T47D (cell line): ENCODE results near the gene HOTAIR.

Experiments used
- DNase-seq, 2 experiments: peaks; one replicate each; pipeline versions ENCODE4 v3.0.0 to v3.0.0-alpha.2; 2011 to 2012; ENCODE audit warnings: low read depth in 1 of 2, low spot score in 1 of 2
- JUND ChIP-seq: IDR thresholded peaks from 2 replicates; pipeline ENCODE4 v1.6.1; 2012; ENCODE audit warnings: low read depth
- in situ Hi-C: cut with HindIII; loops from 2 replicates; pipeline ENCODE4 v1.10.0; 2016; ENCODE audit warnings: low sequenced_read_pairs, low pct_unique_long_range_greater_than_20kb

HOTAIR gene

DNA sequence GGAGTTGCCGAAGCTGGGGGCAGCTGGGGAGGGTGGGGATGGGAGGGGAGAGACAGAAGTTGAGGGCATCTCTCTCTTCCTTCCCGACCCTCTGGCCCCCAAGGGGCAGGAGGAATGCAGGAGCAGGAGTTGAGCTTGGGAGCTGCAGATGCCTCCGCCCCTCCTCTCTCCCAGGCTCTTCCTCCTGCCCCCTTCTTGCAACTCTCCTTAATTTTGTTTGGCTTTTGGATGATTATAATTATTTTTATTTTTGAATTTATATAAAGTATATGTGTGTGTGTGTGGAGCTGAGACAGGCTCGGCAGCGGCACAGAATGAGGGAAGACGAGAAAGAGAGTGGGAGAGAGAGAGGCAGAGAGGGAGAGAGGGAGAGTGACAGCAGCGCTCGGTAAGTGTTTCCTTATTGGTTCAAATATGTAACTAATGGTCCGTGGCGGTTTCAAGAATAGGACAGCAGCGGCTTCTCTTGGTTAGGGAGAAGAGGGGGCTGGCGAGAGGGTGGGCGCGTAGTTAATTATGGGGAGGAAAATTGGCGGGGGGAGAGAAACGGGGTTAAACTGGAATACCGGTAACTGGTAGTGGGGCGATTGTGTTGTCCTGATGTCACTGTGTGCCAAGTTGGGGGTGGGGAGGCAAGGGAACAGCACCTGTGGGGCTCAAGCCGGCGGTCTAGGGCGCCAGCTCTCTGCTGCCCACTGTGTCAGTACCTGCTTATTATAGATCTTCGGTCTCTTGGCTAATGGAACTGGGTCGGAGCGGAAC, 42.5 kb upstream of the HOTAIR start:
- in situ Hi-C loops = loop anchor here (25.0 kb wide), 1 partner anchor 170 kb away; the partner anchor contains the start of gene SMUG1
- peak in 1 of 2 experiments; percentile 78 for DNase-seq

DNA sequence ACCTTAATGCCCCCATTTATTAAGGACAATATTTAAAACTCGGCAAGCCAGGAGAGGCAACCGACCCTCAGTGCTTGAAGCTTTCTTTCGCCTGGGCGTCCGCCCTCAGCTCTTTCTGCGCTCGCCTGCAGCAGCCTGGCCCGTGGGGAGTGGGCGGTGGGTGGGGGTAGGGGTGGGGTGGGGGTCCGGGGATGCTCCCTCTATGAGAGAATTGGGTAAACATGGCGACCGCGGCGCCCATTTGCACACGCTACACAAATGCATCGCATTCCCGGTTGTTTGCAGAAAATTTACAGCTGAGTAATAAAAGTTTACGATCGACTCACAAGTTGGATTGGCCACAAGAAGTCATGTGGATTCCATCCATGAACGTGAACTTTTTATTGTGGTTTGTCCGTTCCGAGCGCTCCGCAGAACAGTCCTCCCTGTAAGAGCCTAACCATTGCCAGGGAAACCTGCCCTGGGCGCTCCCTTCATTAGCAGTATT, 41.8 kb upstream of the HOTAIR start:
- in situ Hi-C loops = loop anchor here (25.0 kb wide), 1 partner anchor 171 kb away; the partner anchor contains the start of gene SMUG1
- peak; percentile 86 to 98 for DNase-seq
- TF ChIP-seq JUND = no peak

More for the DNA sequence above, 42.5 kb upstream of the HOTAIR start:
- no peak for TF ChIP-seq JUND

DNA sequence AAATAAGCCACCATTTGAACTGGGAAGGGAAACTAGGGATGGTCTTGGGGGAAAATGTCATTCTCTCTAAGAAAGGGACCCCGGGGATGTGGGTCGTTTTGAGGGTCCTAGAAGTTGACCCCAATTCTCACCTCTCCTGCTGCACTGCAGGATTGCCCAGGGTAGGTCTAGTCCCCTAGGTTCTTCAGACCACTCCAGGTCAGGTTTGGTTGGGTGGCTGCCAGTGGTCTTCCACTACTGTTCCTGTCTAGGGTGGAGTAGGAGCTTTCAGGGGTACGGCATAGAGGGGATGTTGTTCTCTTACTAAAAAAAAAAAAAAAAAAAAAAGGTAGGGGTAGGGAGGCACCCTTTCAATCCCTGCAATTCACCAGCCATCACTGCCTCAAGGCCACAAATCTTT, 41.3 kb upstream of the HOTAIR start:
- DNase-seq = no peak
- in situ Hi-C loops = loop anchor here (25.0 kb wide), 1 partner anchor 171 kb away; the partner anchor contains the start of gene SMUG1
- TF ChIP-seq JUND = no peak

DNA sequence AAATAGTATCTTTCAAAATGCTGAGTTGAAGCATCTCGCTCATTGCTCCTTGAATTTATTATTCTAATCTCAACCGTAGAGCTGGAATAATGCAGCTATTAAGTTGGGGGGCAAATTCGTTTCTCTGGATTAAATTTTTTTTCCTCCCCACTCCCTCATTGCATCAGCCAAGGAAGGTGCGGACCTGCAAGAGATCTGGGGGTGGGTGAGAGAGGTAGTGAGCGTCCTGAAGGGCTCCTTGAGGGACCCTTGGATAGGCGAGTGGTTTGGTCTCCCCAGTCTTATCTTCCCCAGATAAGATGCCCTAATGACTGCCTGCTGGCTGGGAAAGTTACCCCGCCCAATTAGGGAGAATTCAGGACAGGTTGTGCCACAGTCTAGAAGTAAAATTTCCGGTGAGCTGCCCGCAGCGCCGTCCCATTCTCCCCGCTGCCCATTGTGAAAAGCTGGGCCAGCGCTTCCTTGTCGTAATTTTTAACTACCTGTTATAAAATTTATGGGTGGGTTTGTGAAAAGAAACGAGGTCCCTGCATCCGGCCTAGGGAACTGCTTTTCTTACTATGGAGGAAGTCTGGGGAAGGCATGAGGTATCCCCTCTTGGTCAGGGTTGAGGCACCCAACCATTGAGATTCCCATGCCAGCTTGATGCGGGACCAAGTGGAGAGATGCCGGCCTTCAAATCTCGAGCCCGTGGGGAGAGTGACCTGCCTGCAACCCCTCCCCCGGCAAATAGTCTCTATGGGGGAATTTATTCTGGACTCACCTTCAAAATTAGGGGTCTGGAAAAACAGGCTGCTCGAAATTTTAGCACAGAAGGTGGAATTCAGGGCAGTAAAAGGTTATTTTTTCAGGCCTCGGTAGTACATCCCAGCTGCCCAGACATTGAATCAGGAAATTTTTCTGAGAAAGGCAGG, 40.5 kb upstream of the HOTAIR start:
- TF ChIP-seq JUND = no peak
- no peak for DNase-seq
- in situ Hi-C loops = loop anchor here (25.0 kb wide), 1 partner anchor 172 kb away; the partner anchor contains the start of gene SMUG1

DNA sequence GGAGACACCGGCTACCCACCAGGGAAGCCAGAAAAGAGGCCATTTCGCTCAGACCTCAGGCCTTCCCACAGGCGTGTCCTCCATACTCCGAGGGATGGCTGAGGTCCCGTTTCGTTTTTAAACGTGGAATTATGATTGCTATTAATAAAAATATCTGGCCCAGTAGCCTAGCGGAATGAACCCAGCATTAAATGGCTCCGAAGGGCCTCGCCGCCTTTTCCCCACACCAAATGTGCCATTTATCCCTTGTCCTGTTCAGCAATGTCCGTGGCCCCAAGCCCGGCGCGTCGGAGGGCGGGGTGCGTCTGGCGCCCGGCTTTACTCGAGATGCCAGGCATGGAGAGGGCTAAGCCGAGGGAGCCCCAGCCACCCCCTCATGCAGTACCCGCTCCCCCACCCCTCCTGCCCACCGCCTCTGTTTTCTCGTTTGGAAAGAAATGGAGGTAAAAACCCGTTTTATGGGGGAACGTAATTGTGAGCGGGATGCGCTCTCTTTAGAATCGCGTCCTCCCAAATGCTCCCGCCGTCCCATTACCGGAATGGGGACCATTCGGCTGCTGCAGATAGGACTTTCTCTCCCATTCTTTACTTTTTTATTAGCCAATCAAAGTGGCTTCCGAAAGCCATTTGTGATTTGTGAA, 39.7 kb upstream of the HOTAIR start:
- DNase-seq = no peak
- TF ChIP-seq JUND = no peak
- in situ Hi-C loops = loop anchor here (25.0 kb wide), 1 partner anchor 173 kb away; the partner anchor contains the start of gene SMUG1

DNA sequence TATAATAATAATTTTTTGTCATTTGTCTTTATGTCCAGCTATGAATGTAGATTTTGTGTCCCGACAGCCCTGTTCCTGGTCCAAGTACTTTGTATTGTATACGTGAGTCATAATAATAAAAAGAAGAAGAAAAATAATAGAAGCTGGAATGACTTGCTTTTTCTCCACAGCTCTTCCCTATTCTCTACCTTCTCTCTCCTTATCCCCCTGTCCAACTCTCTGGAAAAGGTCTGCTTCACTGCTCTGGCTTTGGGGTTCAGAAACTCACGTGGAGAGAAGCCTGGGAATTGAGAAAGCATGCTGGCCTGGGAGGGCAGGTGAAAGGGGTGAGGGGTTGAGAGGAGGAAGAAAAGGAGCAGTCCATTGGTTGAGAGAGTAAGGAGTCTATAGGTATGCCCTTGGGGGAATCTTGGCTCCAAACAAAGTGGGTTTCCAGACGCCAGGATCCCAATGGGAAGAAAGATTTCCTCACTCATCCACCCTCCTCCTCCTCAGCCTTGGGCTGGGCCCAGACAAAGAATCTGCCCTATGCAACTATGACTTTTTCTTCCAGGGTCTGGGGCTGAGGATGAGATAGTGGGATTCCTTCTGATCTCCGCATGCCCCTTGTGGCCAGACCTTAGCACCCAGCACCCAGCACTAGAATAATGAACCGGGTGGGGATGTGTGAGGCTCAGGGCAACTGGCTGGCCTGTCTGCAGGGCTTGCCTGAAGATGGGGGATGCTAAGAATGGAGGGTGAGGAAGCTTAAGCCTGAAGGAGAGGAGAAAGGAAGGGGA, 38.1 kb upstream of the HOTAIR start:
- in situ Hi-C loops = loop anchor here (25.0 kb wide), 1 partner anchor 174 kb away; the partner anchor contains the start of gene SMUG1
- TF ChIP-seq JUND = no peak
- no peak for DNase-seq

DNA sequence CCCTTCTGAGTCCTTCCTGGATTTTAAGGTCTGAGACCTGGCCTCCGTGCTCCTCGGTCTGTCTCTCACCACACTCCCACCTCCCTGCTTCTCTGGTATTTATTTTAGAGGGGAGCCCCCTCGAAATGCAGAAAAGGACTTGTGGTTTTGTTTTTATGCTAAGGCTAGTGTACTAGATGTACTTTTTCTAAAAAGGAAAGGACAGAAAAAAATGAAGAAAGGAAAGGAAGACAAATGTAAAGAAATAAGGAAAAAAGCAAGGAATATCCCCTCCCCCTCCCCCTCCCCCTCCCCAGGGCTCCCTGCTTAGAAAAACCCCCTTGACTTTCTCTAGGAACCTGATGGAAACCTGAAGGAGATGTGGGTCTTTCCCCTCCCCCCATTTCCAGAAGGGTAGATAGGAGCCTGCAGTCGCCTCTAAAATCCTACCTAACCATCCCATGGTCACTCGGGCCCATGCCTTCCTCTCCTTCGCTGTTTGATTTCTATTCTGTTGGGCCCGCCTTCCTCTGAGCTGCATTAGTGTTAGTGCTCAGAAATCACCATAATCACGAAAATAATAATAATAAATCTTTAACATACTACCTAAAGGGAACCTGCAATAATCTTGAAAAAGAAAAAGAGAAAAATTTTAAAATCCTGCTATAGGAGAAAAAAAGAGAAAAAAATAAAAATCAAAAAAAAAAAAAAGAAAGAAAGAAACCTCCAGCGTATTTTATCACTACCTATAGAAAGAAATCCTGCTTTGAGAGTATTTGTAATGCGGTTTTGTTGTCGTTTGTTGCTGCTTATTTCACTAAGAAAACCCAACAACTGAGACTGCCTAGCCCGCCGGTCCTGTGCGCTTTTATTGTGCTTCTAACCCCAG, 37.1 kb upstream of the HOTAIR start:
- no peak for DNase-seq
- in situ Hi-C loops = loop anchor here (25.0 kb wide), 1 partner anchor 175 kb away; the partner anchor contains the start of gene SMUG1
- no peak for TF ChIP-seq JUND

DNA sequence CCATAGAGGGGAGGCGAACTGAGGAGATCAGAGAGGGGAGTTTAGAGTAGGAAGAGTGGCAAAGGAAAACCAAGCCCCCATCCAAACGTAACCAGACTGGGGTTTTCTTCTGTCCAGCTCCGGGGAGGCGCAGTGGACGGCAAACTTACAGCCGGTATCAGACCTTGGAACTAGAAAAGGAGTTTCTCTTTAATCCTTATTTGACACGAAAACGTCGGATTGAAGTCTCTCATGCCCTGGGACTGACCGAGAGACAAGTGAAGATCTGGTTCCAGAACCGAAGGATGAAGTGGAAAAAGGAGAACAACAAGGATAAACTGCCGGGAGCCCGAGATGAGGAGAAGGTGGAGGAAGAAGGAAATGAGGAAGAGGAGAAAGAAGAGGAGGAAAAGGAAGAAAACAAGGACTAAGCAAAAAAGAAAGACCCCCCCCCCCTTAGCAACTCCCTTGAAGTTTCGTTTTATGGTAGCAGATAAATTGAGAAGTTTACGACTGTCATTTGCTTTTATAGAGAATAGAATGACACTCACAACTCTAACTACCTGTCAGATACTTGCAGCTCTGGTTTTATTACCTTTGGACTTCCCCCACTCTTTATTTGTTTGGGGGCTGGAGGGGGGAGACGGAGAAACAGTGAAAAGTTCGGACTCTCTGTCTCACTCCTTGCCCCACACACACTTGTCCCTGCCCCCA, 36.4 kb upstream of the HOTAIR start:
- in situ Hi-C loops = loop anchor here (25.0 kb wide), 1 partner anchor 176 kb away; the partner anchor contains the start of gene SMUG1
- DNase-seq = no peak
- TF ChIP-seq JUND = no peak

DNA sequence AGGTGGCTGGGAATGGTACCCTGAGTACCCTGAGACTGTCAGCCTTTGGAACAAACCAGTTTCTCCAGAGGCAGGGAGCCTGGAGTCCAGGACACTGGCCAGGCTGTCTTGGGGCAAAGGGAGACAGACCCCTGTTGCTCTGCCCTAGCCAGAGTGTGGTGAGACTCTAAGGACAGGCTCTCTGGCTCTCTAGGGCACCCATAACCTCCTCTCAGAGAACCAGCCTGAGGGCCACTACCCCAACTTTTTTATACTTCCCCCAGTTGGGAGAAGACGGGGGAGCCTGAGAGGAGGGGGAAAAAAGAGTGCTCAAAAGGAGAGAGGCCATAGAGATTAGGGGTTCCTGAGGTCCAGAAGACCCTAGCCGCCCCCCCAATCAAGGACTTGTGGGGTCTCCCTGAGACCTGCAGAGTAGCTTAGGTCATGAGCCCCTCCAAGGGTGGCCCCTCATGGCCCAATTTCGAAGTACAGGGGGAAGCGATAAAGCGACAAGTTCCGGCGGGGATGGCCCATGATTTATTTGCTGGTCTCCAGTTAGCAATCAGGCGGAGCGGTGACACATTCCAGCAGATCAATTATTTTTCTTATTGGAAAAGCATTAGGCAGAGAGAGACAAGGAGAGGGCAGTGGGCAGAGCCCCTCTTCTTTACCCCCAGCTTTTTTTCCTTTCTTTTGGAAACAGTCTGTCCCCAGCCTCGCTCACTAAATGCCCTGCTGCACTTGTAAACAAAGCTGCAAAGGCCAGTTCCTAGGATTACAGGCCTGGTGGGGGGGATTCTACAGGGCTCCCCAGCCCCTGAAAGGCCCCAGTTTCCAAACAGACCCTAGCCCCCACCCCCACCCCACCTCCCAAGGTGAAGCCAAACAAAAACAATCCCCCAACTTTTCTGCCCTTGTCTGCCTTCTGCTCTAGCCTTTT, 35.6 kb upstream of the HOTAIR start:
- TF ChIP-seq JUND = no peak
- in situ Hi-C loops = loop anchor here (25.0 kb wide), 1 partner anchor 177 kb away; the partner anchor contains the start of gene SMUG1
- no peak for DNase-seq
